Measurements from ENCODE around the gene ZFHX3. TPM values are rescaled to one million over a fixed set of nuclear protein-coding genes. Genes with fewer than 3 reads are reported as not detected.

The ZFHX3 gene
- total RNA-seq, 1 experiment from 2014 or later = 13.6 TPM

DNA sequence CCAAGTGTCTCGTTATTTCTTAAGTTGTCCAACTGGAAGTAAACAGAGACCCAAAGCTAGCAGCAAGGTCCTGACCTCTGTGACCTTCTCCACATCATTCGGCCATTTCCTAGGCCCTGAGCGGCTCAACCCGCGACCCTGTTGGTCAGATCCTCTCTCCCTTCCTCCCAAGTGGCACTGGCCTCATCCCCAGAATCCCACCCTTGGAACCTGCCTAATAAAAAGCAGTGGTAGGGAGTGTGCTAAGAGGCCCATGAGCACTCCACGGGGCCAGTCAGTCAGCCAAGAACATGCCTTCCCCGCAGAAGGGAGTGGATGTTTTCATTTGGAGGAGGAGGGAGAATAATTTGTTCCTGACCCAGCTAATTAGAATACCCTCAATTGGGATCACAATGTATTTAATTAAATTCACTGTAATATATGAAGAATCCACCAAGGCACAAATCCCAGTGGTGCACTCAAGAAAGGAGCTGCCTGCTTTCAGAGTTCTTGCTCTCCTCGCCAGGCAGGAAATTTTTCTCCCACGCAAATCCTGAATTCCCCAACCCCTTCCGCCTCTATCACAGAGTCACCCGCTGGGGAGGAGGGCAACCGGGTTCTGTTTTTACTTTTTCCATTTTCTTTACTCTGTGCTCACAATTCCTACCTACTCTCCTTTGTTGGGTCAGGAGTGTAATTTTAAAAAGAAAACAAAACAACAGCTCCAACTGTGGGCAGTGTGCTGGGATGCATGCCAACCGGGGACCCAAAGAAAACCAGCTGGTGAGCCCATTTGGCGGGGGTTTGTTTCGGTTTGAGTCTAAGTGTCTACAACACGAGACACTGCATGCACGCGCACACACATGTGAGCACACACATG, 153.4 kb downstream of the ZFHX3 start:
- no TSS peak for BruUV-seq (replicated peaks)
- TF ChIP-seq, protein P1, sequence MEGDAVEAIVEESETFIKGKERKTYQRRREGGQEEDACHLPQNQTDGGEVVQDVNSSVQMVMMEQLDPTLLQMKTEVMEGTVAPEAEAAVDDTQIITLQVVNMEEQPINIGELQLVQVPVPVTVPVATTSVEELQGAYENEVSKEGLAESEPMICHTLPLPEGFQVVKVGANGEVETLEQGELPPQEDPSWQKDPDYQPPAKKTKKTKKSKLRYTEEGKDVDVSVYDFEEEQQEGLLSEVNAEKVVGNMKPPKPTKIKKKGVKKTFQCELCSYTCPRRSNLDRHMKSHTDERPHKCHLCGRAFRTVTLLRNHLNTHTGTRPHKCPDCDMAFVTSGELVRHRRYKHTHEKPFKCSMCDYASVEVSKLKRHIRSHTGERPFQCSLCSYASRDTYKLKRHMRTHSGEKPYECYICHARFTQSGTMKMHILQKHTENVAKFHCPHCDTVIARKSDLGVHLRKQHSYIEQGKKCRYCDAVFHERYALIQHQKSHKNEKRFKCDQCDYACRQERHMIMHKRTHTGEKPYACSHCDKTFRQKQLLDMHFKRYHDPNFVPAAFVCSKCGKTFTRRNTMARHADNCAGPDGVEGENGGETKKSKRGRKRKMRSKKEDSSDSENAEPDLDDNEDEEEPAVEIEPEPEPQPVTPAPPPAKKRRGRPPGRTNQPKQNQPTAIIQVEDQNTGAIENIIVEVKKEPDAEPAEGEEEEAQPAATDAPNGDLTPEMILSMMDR (IDR thresholded peaks at IDR 0.05; ENCODE audit: unreplicated experiment) = no peak
- Mint-ChIP-seq H3K9me3 (ENCODE audit: low read depth, unreplicated experiment) (peaks cover 2% of the 10 kb centered on the region), H3K36me3 (ENCODE audit: insufficient read depth, unreplicated experiment) (no peaks in the 10 kb centered on the region), H3K27me3 (ENCODE audit: unreplicated experiment) (no peaks in the 10 kb centered on the region), H3K4me3 (ENCODE audit: low read depth, unreplicated experiment) (no peak overlapping the region), H3K27ac (ENCODE audit: unreplicated experiment) (no peak overlapping the region), H3K4me1 (ENCODE audit: low read depth, unreplicated experiment) (peaks cover 13% of the 10 kb centered on the region)
- CTCF ChIA-PET = no interaction called here
- no peak for DNase-seq
- intact Hi-C loops (cut with micrococcal nuclease; ENCODE audit: unreplicated experiment) = no loop called here

- intact Hi-C loops (cut with micrococcal nuclease; ENCODE audit: unreplicated experiment) = no loop called here
- peaks cover 6% of the 10 kb centered on the region for H3K36me3 Mint-ChIP-seq (ENCODE audit: insufficient read depth, unreplicated experiment)
- TF ChIP-seq, protein P1 (IDR thresholded peaks at IDR 0.05; ENCODE audit: unreplicated experiment) = no peak
- DNase-seq = no peak
- H3K9me3 Mint-ChIP-seq (ENCODE audit: low read depth, unreplicated experiment) = peaks cover 2% of the 10 kb centered on the region
- peaks cover 7% of the 10 kb centered on the region for H3K4me1 Mint-ChIP-seq (ENCODE audit: low read depth, unreplicated experiment)
- H3K27me3 Mint-ChIP-seq (ENCODE audit: unreplicated experiment) = no peaks in the 10 kb centered on the region
- no peak overlapping the region for H3K27ac Mint-ChIP-seq (ENCODE audit: unreplicated experiment)
- no peak overlapping the region for H3K4me3 Mint-ChIP-seq (ENCODE audit: low read depth, unreplicated experiment)
- CTCF ChIA-PET = interaction anchor here (0.7 kb wide), 1 partner anchor 12 kb away, joined by 3 read pairs; no protein-coding TSS in a partner anchor
- BruUV-seq (replicated peaks) = no TSS peak
Observed at GRCh38 chr16:72891291-72892227, 156.4 kb downstream of the ZFHX3 start.

- no peaks in the 10 kb centered on the region for H3K27me3 Mint-ChIP-seq (ENCODE audit: unreplicated experiment)
Observed at GRCh38 chr16:72890587-72890986, 157.3 kb downstream of the ZFHX3 start.

More at GRCh38 chr16:72890587-72890986, 157.3 kb downstream of the ZFHX3 start:
- peaks cover 6% of the 10 kb centered on the region for H3K36me3 Mint-ChIP-seq (ENCODE audit: insufficient read depth, unreplicated experiment)
- intact Hi-C loops (cut with micrococcal nuclease; ENCODE audit: unreplicated experiment) = no loop called here
- no peak overlapping the region for H3K27ac Mint-ChIP-seq (ENCODE audit: unreplicated experiment)
- BruUV-seq (replicated peaks) = no TSS peak
- TF ChIP-seq, protein P1 (IDR thresholded peaks at IDR 0.05; ENCODE audit: unreplicated experiment) = no peak
- no peaks in the 10 kb centered on the region for H3K4me1 Mint-ChIP-seq (ENCODE audit: low read depth, unreplicated experiment)
- H3K4me3 Mint-ChIP-seq (ENCODE audit: low read depth, unreplicated experiment) = no peak overlapping the region
- DNase-seq = no peak
- CTCF ChIA-PET = no interaction called here
- peaks cover 2% of the 10 kb centered on the region for H3K9me3 Mint-ChIP-seq (ENCODE audit: low read depth, unreplicated experiment)
